Parathyroid adenoma (tissue), 2 donors: Measurements from ENCODE around the gene BICDL1.

Experiments
- H2AFZ ChIP-seq: fragments of 300-600 bp; sonication (generic); one replicate; pipeline ENCODE4 v1.7.0; 2017; ENCODE audit warnings: antibody characterized with exemption, mild to moderate bottlenecking
- H3K27ac ChIP-seq: fragments of 300-600 bp; sonication (generic); one replicate; pipeline ENCODE4 v1.7.0; 2017
- H3K27me3 ChIP-seq: fragments of 300-600 bp; sonication (generic); one replicate; pipeline ENCODE4 v1.7.0; 2017; ENCODE audit warnings: low read length; ENCODE audit not compliant: control insufficient read depth, insufficient read depth
- H3K36me3 ChIP-seq: fragments of 300-600 bp; sonication (generic); one replicate; pipeline ENCODE4 v1.7.0; 2017; ENCODE audit warnings: low read length; ENCODE audit not compliant: control insufficient read depth, insufficient read depth
- H3K4me1 ChIP-seq: fragments of 300-600 bp; sonication (generic); one replicate; pipeline ENCODE4 v1.7.0; 2017; ENCODE audit warnings: control low read depth
- H3K4me2 ChIP-seq: fragments of 300-600 bp; sonication (generic); one replicate; pipeline ENCODE4 v1.7.0; 2017; ENCODE audit warnings: low read length
- H3K4me3 ChIP-seq: fragments of 300-600 bp; sonication (generic); one replicate; pipeline ENCODE4 v1.7.0; 2017; ENCODE audit warnings: low read depth, low read length
- H3K79me2 ChIP-seq: fragments of 300-600 bp; sonication (generic); one replicate; pipeline ENCODE4 v1.7.0; 2017; ENCODE audit warnings: control low read depth
- H3K9ac ChIP-seq: fragments of 300-600 bp; sonication (generic); one replicate; pipeline ENCODE4 v1.7.0; 2017; ENCODE audit warnings: mild to moderate bottlenecking
- H3K9me3 ChIP-seq: fragments of 300-600 bp; sonication (generic); one replicate; pipeline ENCODE4 v1.7.0; 2017; ENCODE audit warnings: low read length; ENCODE audit not compliant: control insufficient read depth
- TF ChIP-seq, protein P1 (sequence below): fragments of 300-600 bp; sonication (generic); IDR thresholded peaks from one replicate; pipeline ENCODE4 v1.7.0; 2017; ENCODE audit warnings: antibody characterized with exemption, mild to moderate bottlenecking
- donor health status: primary hyperparathyroidism.

Gene BICDL1

GRCh38 chr12:120125792-120126634 lies 137.0 kb downstream of the BICDL1 start:
- no peaks in the 10 kb centered on the region for H3K27me3 ChIP-seq
- H2AFZ ChIP-seq: no peak overlapping the region
- no peak overlapping the region for H3K4me3 ChIP-seq
- no peak overlapping the region for H3K27ac ChIP-seq
- no peaks in the 10 kb centered on the region for H3K36me3 ChIP-seq
- H3K9ac ChIP-seq: no peak overlapping the region
- no peaks in the 10 kb centered on the region for H3K4me1 ChIP-seq
- no peaks in the 10 kb centered on the region for H3K9me3 ChIP-seq
- no peaks in the 10 kb centered on the region for H3K79me2 ChIP-seq
- TF ChIP-seq, protein P1, sequence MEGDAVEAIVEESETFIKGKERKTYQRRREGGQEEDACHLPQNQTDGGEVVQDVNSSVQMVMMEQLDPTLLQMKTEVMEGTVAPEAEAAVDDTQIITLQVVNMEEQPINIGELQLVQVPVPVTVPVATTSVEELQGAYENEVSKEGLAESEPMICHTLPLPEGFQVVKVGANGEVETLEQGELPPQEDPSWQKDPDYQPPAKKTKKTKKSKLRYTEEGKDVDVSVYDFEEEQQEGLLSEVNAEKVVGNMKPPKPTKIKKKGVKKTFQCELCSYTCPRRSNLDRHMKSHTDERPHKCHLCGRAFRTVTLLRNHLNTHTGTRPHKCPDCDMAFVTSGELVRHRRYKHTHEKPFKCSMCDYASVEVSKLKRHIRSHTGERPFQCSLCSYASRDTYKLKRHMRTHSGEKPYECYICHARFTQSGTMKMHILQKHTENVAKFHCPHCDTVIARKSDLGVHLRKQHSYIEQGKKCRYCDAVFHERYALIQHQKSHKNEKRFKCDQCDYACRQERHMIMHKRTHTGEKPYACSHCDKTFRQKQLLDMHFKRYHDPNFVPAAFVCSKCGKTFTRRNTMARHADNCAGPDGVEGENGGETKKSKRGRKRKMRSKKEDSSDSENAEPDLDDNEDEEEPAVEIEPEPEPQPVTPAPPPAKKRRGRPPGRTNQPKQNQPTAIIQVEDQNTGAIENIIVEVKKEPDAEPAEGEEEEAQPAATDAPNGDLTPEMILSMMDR: no peak
- H3K4me2 ChIP-seq: no peak overlapping the region

DNA sequence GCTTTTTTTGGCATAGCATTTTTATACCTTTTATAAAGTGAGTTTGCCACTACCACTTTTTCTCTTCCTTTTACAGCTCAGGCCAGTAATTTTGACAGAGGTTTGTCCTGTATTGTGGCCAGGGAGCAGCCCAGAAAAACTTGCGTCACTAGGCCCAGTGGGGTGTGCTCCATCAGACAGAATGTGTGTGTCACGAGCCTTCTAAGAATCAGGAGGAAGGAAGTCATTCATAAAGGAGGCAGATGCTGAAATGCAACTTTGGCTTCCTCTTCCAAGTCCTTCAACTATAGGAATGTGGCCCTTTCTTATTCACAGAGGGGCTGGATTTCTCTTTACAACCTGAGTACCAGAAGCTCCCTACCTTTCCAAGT lies 137.6 kb downstream of the BICDL1 start:
- Histone ChIP-seq H3K9ac (no peak overlapping the region), H3K79me2 (no peaks in the 10 kb centered on the region), H3K4me1 (no peaks in the 10 kb centered on the region), H3K9me3 (no peaks in the 10 kb centered on the region), H3K27me3 (no peaks in the 10 kb centered on the region), H3K36me3 (no peaks in the 10 kb centered on the region), H3K4me2 (no peak overlapping the region), H3K4me3 (no peak overlapping the region), H2AFZ (no peak overlapping the region), H3K27ac (no peak overlapping the region)
- TF ChIP-seq, protein P1: no peak

DNA sequence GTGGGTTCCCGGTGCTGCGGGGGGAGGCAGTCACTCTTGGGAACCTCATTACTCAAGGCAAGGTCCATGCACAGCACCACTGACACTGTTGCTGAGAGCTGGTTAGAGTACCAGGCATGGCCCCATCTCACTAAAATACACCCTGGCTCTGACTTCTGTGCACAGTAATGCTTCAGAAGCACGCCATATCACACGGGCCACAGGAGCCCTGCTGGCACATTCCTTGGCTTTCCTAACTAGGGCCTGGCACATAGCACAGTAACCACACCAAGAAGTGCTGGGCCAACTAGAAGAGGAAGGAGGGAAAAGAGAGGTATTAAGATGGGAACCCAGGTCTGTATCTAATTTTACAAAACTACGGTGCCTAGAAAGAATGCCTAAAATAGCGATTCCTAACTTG lies 141.0 kb downstream of the BICDL1 start:
- Histone ChIP-seq H3K36me3 (no peaks in the 10 kb centered on the region), H3K4me3 (no peak overlapping the region), H3K27me3 (no peaks in the 10 kb centered on the region), H3K9me3 (no peaks in the 10 kb centered on the region), H3K4me2 (no peak overlapping the region), H3K9ac (no peak overlapping the region), H3K4me1 (no peaks in the 10 kb centered on the region), H2AFZ (no peak overlapping the region), H3K27ac (no peak overlapping the region), H3K79me2 (no peaks in the 10 kb centered on the region)
- TF ChIP-seq, protein P1: no peak

- Histone ChIP-seq H3K4me1 (no peaks in the 10 kb centered on the region), H3K4me3 (no peak overlapping the region)
Observed at GRCh38 chr12:120131116-120131515, 142.1 kb downstream of the BICDL1 start.

More at GRCh38 chr12:120131116-120131515, 142.1 kb downstream of the BICDL1 start:
- Histone ChIP-seq H2AFZ (no peak overlapping the region), H3K4me2 (no peak overlapping the region), H3K27ac (no peak overlapping the region), H3K36me3 (no peaks in the 10 kb centered on the region), H3K27me3 (no peaks in the 10 kb centered on the region), H3K9ac (no peak overlapping the region), H3K79me2 (no peaks in the 10 kb centered on the region), H3K9me3 (no peaks in the 10 kb centered on the region)
- TF ChIP-seq, protein P1: no peak
